ENCODE results near the gene ORAI1.
"Not testable (repeated sequence)": the region's sequence is repeated elsewhere in the genome, so short reads cannot be mapped to it uniquely, and the experiment has no call there.

Gene ORAI1

GRCh38 chr12:121626087-121626852, at the start of gene ORAI1:
TSS of gene ORAI1 (plus strand) at chr12:121626530.
- DNase-seq, result peak; percentile 98

GRCh38 chr12:121576851-121577391, 49.4 kb upstream of the ORAI1 start:
- DNase-seq, result no peak

- no peak for DNase-seq
These were observed 48.7 kb upstream of the ORAI1 start for GRCh38 chr12:121577443-121578180.

GRCh38 chr12:121578230-121579189, 47.8 kb upstream of the ORAI1 start:
- DNase-seq, result peak; percentile 8

GRCh38 chr12:121579190-121579791, 47.0 kb upstream of the ORAI1 start:
- DNase-seq, result peak; percentile 40

- DNase-seq, result peak; percentile 79
These were observed 46.1 kb upstream of the ORAI1 start for GRCh38 chr12:121579981-121580868.

GRCh38 chr12:121580959-121581685, 45.2 kb upstream of the ORAI1 start, which contains the start of gene KDM2B:
TSS of gene KDM2B (minus strand) at chr12:121581023. CDS start at chr12:121580911, 112 bp downstream.
- peak; percentile 23 for DNase-seq

- DNase-seq, result no peak
These were observed 44.5 kb upstream of the ORAI1 start for GRCh38 chr12:121581686-121582429.

- DNase-seq, result no peak
These were observed 43.6 kb upstream of the ORAI1 start for GRCh38 chr12:121582583-121583333.

GRCh38 chr12:121583334-121583661, 43.0 kb upstream of the ORAI1 start:
- not testable (repeated sequence) for DNase-seq

GRCh38 chr12:121584885-121585284, 41.4 kb upstream of the ORAI1 start:
- not testable (repeated sequence) for DNase-seq

GRCh38 chr12:121590476-121591143, 35.7 kb upstream of the ORAI1 start:
- DNase-seq, result peak; percentile 75

GRCh38 chr12:121592320-121592719, 34.0 kb upstream of the ORAI1 start:
- DNase-seq, result no peak

GRCh38 chr12:121595520-121595919, 30.8 kb upstream of the ORAI1 start:
- DNase-seq, result no peak

- no peak for DNase-seq
These were observed 29.8 kb upstream of the ORAI1 start for GRCh38 chr12:121596526-121596925.

GRCh38 chr12:121600702-121601336, 25.5 kb upstream of the ORAI1 start:
- DNase-seq, result no peak

- no peak for DNase-seq
These were observed 23.6 kb upstream of the ORAI1 start for GRCh38 chr12:121602766-121603165.

- DNase-seq, result no peak
These were observed 22.7 kb upstream of the ORAI1 start for GRCh38 chr12:121603581-121603980.
